Measurements from ENCODE around the gene ROCK2. TPM values are rescaled to one million over a fixed set of nuclear protein-coding genes. Genes with fewer than 3 reads are reported as not detected.
"Not testable (repeated sequence)": the region's sequence is repeated elsewhere in the genome, so short reads cannot be mapped to it uniquely, and the experiment has no call there.

ROCK2 gene
- total and polyA plus RNA-seq, 4 experiments from 2014 or later: 4.0 to 26.7 (median 21.6) TPM

DNA sequence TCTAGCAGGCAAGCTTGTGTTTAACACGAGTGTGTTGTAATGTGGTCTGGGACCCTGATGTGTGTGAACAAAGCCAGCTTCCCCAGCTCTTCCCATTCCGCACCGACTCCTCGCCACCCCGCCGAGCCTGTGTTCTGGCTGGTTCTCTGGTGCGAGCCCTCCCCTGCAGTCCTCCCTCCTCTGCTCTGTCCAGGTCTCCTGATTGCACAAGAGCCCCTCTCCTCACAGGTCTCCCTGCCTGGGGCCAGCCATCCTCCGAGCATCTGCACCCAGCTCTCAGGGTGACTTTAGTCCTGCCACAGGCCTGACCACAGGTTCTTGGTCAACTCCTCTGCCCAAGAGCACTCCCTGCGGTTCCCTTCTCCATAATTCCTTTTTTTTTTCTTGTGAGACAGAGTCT, 175.9 kb downstream of the ROCK2 start:
- Histone ChIP-seq H3K36me3 (ENCODE audit: insufficient read depth, low read length) (no peaks in the 10 kb centered on the region), H3K4me1 (ENCODE audit: insufficient read depth, low read length) (no peaks in the 10 kb centered on the region), H3K27me3 (ENCODE audit: insufficient read depth, low read length) (no peaks in the 10 kb centered on the region), H3K4me3 (ENCODE audit: low read length in 2 of 2) (no peak overlapping the region), H3K9me3 (ENCODE audit: control insufficient read depth in 1 of 2, low read length in 2 of 2) (no peaks in the 10 kb centered on the region), H3K27ac (ENCODE audit: low read depth, low read length) (no peak overlapping the region)
- Mint-ChIP-seq H3K27me3 (no peaks in the 10 kb centered on the region), H3K9me3 (no peaks in the 10 kb centered on the region), H3K4me1 (peaks cover 0 to 1% (median 0%) of the 10 kb centered on the region in 4 donors), H3K36me3 (peaks cover 12 to 15% of the 10 kb centered on the region in 2 donors), H3K27ac (peak overlapping the region in 2 of 7 donors; percentile 13 to 37), H3K4me3 (no peak overlapping the region)
- intact Hi-C loops (cut with micrococcal nuclease): no loop called here
- POLR2A ChIA-PET (ENCODE audit: partially characterized antibody): interaction anchor here (0.6 to 1.1 kb wide), 2 partner anchors 13 to 182 kb away, joined by 3 to 4 read pairs; partner anchors contain the start of gene SLC66A3
- no peak for DNase-seq
- CTCF ChIA-PET (ENCODE audit: partially characterized antibody): no interaction called here

DNA sequence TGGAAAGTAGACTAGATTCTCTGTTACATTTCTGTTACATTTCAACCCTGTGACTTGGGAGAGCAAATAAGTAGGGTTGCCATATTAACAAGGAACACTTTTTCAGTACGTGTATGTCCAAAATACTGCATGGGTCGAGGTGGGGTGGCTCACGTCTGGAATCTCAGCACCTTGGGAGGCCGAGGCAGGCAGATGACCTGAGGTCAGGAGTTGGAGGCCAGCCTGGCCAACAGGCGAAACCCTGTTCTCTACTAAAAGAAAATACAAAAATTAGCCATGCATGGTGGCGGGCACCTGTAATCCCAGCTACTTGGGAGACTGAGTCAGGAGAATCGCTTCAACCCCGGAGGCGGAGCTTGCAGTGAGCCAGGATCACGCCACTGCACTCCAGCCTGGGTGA, 178.0 kb downstream of the ROCK2 start:
- Mint-ChIP-seq H3K36me3 (peaks cover 12 to 18% of the 10 kb centered on the region in 2 donors), H3K27me3 (no peaks in the 10 kb centered on the region), H3K4me3 (no peak overlapping the region), H3K4me1 (peaks cover 3 to 7% (median 5%) of the 10 kb centered on the region in 4 donors), H3K9me3 (no peaks in the 10 kb centered on the region), H3K27ac (no peak overlapping the region)
- Histone ChIP-seq H3K4me3 (ENCODE audit: low read length in 2 of 2) (no peak overlapping the region), H3K9me3 (ENCODE audit: control insufficient read depth in 1 of 2, low read length in 2 of 2) (no peaks in the 10 kb centered on the region), H3K27ac (ENCODE audit: low read depth, low read length) (no peak overlapping the region), H3K36me3 (ENCODE audit: insufficient read depth, low read length) (no peaks in the 10 kb centered on the region), H3K4me1 (ENCODE audit: insufficient read depth, low read length) (peaks cover 5% of the 10 kb centered on the region), H3K27me3 (ENCODE audit: insufficient read depth, low read length) (no peaks in the 10 kb centered on the region)
- intact Hi-C loops (cut with micrococcal nuclease): no loop called here
- ChIA-PET CTCF (ENCODE audit: partially characterized antibody) (no interaction called here), POLR2A (ENCODE audit: partially characterized antibody) (no interaction called here)
- no peak for DNase-seq

GRCh38 chr2:11165046-11165445, 179.4 kb downstream of the ROCK2 start:
- CTCF ChIA-PET (ENCODE audit: partially characterized antibody); POLR2A ChIA-PET (ENCODE audit: partially characterized antibody); intact Hi-C loops (cut with micrococcal nuclease): not testable (repeated sequence)

GRCh38 chr2:11163439-11164317, 180.8 kb downstream of the ROCK2 start:
- Mint-ChIP-seq H3K27me3 (no peaks in the 10 kb centered on the region), H3K4me3 (no peak overlapping the region), H3K9me3 (no peaks in the 10 kb centered on the region), H3K36me3 (peaks cover 16 to 17% of the 10 kb centered on the region in 2 donors), H3K27ac (peak overlapping the region in 1 of 7 donors; percentile 23), H3K4me1 (peaks cover 12 to 26% (median 19%) of the 10 kb centered on the region in 4 donors)
- Histone ChIP-seq H3K9me3 (ENCODE audit: control insufficient read depth in 1 of 2, low read length in 2 of 2) (no peaks in the 10 kb centered on the region), H3K27me3 (ENCODE audit: insufficient read depth, low read length) (no peaks in the 10 kb centered on the region), H3K4me3 (ENCODE audit: low read length in 2 of 2) (no peak overlapping the region), H3K27ac (ENCODE audit: low read depth, low read length) (no peak overlapping the region), H3K36me3 (ENCODE audit: insufficient read depth, low read length) (no peaks in the 10 kb centered on the region), H3K4me1 (ENCODE audit: insufficient read depth, low read length) (peaks cover 15% of the 10 kb centered on the region)
- ChIA-PET CTCF (ENCODE audit: partially characterized antibody) (interaction anchor here (3.6 kb wide), 1 partner anchor 32 kb away, joined by 35 read pairs; a partner anchor contains a TSS), POLR2A (ENCODE audit: partially characterized antibody) (no interaction called here)
- no peak for DNase-seq
- intact Hi-C loops (cut with micrococcal nuclease): no loop called here

More at GRCh38 chr2:11165046-11165445, 179.4 kb downstream of the ROCK2 start:
- not testable (repeated sequence) for H3K9me3 ChIP-seq (ENCODE audit: control insufficient read depth in 1 of 2, low read length in 2 of 2); H3K27me3 ChIP-seq (ENCODE audit: insufficient read depth, low read length); H3K36me3 ChIP-seq (ENCODE audit: insufficient read depth, low read length); H3K9me3 Mint-ChIP-seq; DNase-seq; H3K4me3 Mint-ChIP-seq; H3K27me3 Mint-ChIP-seq; H3K27ac ChIP-seq (ENCODE audit: low read depth, low read length); H3K4me3 ChIP-seq (ENCODE audit: low read length in 2 of 2)
- peak overlapping the region in 1 of 7 donors; percentile 15 for H3K27ac Mint-ChIP-seq
- peaks cover 18 to 21% of the 10 kb centered on the region in 2 donors for H3K36me3 Mint-ChIP-seq
- peaks cover 15% of the 10 kb centered on the region for H3K4me1 ChIP-seq (ENCODE audit: insufficient read depth, low read length)
- peaks cover 12 to 19% (median 17%) of the 10 kb centered on the region in 4 donors for H3K4me1 Mint-ChIP-seq

DNA sequence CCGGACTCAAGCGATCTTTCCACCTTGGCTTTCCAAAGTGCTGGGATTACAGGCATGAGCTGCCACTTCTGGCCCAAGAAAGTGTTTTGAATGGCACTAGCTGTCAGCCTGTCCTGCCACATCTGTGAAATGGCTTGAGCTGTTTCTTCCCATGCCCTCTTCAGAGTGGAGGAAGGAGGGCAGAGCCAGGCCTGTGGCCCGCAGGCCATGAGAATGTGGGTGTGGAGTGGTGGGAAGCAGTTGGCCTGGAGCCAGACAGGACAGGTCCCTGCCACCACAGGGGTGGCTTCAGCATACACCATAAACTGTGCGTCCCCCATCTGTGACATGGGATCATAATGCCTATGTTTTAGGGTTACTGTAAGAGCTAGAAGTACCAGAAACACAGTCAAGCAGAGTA, 182.7 kb downstream of the ROCK2 start:
- no peak overlapping the region for H3K4me3 Mint-ChIP-seq

DNA sequence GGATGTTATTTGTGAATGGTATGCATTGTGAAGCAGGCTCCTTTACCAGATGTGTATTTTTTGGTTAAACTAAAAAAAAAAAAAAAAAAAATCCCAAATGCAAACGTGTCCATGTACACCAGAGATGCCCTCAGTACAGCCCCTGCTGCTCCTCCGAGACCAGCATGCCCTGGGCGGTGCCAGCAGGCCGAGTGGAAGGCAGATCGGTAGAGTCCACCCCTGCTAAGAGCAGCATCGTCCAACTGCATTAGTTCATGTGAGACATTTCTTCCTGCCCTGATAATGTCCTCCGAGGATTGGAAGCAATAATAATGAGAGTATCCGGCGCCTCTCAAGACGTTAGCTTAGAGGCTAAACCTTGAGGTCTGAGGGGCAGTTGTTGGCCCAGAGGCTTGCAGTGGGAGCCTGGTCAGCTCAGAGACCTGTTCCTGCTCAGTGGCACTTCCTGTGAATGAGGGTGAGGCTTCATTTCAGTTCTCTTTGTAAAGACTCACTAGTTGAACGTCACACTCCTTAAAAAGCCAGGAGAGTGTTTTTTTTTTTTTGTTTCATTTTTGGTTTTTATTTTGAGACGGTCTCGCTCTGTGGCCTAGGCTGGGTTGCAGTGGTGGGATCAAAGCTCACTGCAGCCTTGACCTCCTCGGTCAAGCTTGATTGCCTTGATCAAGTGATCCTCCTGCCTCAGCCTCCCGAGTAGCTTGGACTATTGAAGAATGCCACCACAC, 183.5 kb downstream of the ROCK2 start:
- Histone ChIP-seq H3K4me3 (ENCODE audit: low read length in 2 of 2) (peak overlapping the region in 1 of 2 donors; percentile 17), H3K4me1 (ENCODE audit: insufficient read depth, low read length) (peaks cover 28% of the 10 kb centered on the region), H3K27me3 (ENCODE audit: insufficient read depth, low read length) (no peaks in the 10 kb centered on the region), H3K36me3 (ENCODE audit: insufficient read depth, low read length) (no peaks in the 10 kb centered on the region), H3K9me3 (ENCODE audit: control insufficient read depth in 1 of 2, low read length in 2 of 2) (no peaks in the 10 kb centered on the region), H3K27ac (ENCODE audit: low read depth, low read length) (peak overlapping the region; percentile 42)
- intact Hi-C loops (cut with micrococcal nuclease): no loop called here
- ChIA-PET POLR2A (ENCODE audit: partially characterized antibody) (interaction anchor here (0.7 kb wide), 1 partner anchor 31 kb away, joined by 5 read pairs; no protein-coding TSS in a partner anchor), CTCF (ENCODE audit: partially characterized antibody) (interaction anchor here (3.6 kb wide), 1 partner anchor 29 kb away, joined by 35 read pairs; a partner anchor contains a TSS)
- Mint-ChIP-seq H3K27me3 (no peaks in the 10 kb centered on the region), H3K4me3 (peak overlapping the region; percentile 57 to 83 (median 70)), H3K4me1 (peaks cover 15 to 40% (median 31%) of the 10 kb centered on the region in 4 donors), H3K9me3 (no peaks in the 10 kb centered on the region), H3K27ac (peak overlapping the region; percentile 77 to 94 (median 90)), H3K36me3 (peaks cover 14 to 16% of the 10 kb centered on the region in 2 donors)
- peak in 4 of 5 donors; percentile 14 to 32 (median 24) for DNase-seq

More for the DNA sequence above, 182.7 kb downstream of the ROCK2 start:
- no peak overlapping the region for H3K4me3 ChIP-seq (ENCODE audit: low read length in 2 of 2)
- Mint-ChIP-seq H3K4me1 (peaks cover 12 to 33% (median 25%) of the 10 kb centered on the region in 4 donors), H3K36me3 (peaks cover 14 to 16% of the 10 kb centered on the region in 2 donors), H3K27ac (peak overlapping the region in 5 of 7 donors; percentile 8 to 94 (median 70)), H3K27me3 (no peaks in the 10 kb centered on the region), H3K9me3 (no peaks in the 10 kb centered on the region)
- H3K27me3 ChIP-seq (ENCODE audit: insufficient read depth, low read length): no peaks in the 10 kb centered on the region
- ChIA-PET CTCF (ENCODE audit: partially characterized antibody) (interaction anchor here (3.6 kb wide), 1 partner anchor 30 kb away, joined by 35 read pairs; a partner anchor contains a TSS), POLR2A (ENCODE audit: partially characterized antibody) (interaction anchor here (0.8 to 0.9 kb wide), 2 partner anchors 14 to 32 kb away, joined by 3 read pairs; no protein-coding TSS in a partner anchor)
- DNase-seq: no peak
- H3K4me1 ChIP-seq (ENCODE audit: insufficient read depth, low read length): peaks cover 20% of the 10 kb centered on the region
- no peaks in the 10 kb centered on the region for H3K36me3 ChIP-seq (ENCODE audit: insufficient read depth, low read length)
- H3K9me3 ChIP-seq (ENCODE audit: control insufficient read depth in 1 of 2, low read length in 2 of 2): no peaks in the 10 kb centered on the region
- no peak overlapping the region for H3K27ac ChIP-seq (ENCODE audit: low read depth, low read length)
- intact Hi-C loops (cut with micrococcal nuclease): no loop called here

All from CD4-positive, alpha-beta memory T cell (primary cell).